Trophoblast cell (in vitro differentiated cells and primary cell): ENCODE measurements around the gene PRR7.

ENCODE experiments used
- DNase-seq, 2 donors: peaks; one replicate each; pipeline ENCODE4 v3.0.0-alpha.2; 2016
- H2AFZ ChIP-seq: 2 replicates; pipeline ENCODE4 v1.6.1; 2013; ENCODE audit warnings: low read length, moderate library complexity, mild to moderate bottlenecking; ENCODE audit not compliant: insufficient read depth, poor library complexity
- H2AK5ac ChIP-seq: 2 replicates; pipeline ENCODE4 v1.6.1; 2013; ENCODE audit warnings: mild to moderate bottlenecking, low read length
- H2BK120ac ChIP-seq: 2 replicates; pipeline ENCODE4 v1.6.1; 2013; ENCODE audit warnings: low read length, mild to moderate bottlenecking, moderate library complexity; ENCODE audit not compliant: insufficient read depth, poor library complexity
- H2BK12ac ChIP-seq: 2 replicates; pipeline ENCODE4 v1.6.1; 2013; ENCODE audit warnings: mild to moderate bottlenecking, low read length, moderate library complexity
- H2BK5ac ChIP-seq: 2 replicates; pipeline ENCODE4 v1.6.1; 2013; ENCODE audit warnings: low read length, low read depth, moderate library complexity, mild to moderate bottlenecking; ENCODE audit not compliant: poor library complexity
- H3K14ac ChIP-seq: 2 replicates; pipeline ENCODE4 v1.6.1; 2013; ENCODE audit warnings: mild to moderate bottlenecking, low read length
- H3K18ac ChIP-seq: 2 replicates; pipeline ENCODE4 v1.6.1; 2013; ENCODE audit warnings: mild to moderate bottlenecking, low read length
- H3K23ac ChIP-seq: 2 replicates; pipeline ENCODE4 v1.6.1; 2013; ENCODE audit warnings: low read length
- H3K27ac ChIP-seq: 2 replicates; pipeline ENCODE4 v1.5.1; 2013; ENCODE audit warnings: low read depth, mild to moderate bottlenecking, inconsistent platforms, low read length, moderate library complexity
- H3K27me3 ChIP-seq: 2 replicates; pipeline ENCODE4 v1.6.1; 2013; ENCODE audit warnings: inconsistent platforms, mild to moderate bottlenecking, low read length, moderate library complexity; ENCODE audit not compliant: insufficient read depth
- H3K36me3 ChIP-seq, 2 experiments: 1 replicate in 1 of 2; 2 replicates in 1 of 2; pipeline ENCODE4 v1.6.1; 2013; ENCODE audit warnings: low read length in 2 of 2, mild to moderate bottlenecking in 2 of 2, moderate library complexity in 1 of 2; ENCODE audit not compliant: insufficient read depth in 2 of 2, control insufficient read depth in 1 of 2
- H3K4ac ChIP-seq: 2 replicates; pipeline ENCODE4 v1.6.1; 2013; ENCODE audit warnings: low read depth, mild to moderate bottlenecking, low read length, moderate library complexity
- H3K4me1 ChIP-seq, 2 experiments: 1 replicate in 1 of 2; 2 replicates in 1 of 2; pipeline ENCODE4 v1.6.1; 2013; ENCODE audit warnings: low read length in 2 of 2, mild to moderate bottlenecking in 2 of 2, moderate library complexity in 1 of 2; ENCODE audit not compliant: insufficient read depth in 2 of 2, control insufficient read depth in 1 of 2
- H3K4me2 ChIP-seq: 2 replicates; pipeline ENCODE4 v1.6.1; 2013; ENCODE audit warnings: inconsistent platforms, mild to moderate bottlenecking, low read length, moderate library complexity
- H3K4me3 ChIP-seq: 2 replicates; pipeline ENCODE4 v1.5.1; 2013; ENCODE audit warnings: mild to moderate bottlenecking, low read depth, low read length, inconsistent platforms
- H3K79me1 ChIP-seq: one replicate; pipeline ENCODE4 v1.6.1; 2013; ENCODE audit warnings: low read length
- H3K79me2 ChIP-seq: 2 replicates; pipeline ENCODE4 v1.6.1; 2013; ENCODE audit warnings: low read length, mild to moderate bottlenecking; ENCODE audit not compliant: control insufficient read depth, insufficient read depth, poor library complexity
- H3K9ac ChIP-seq: 2 replicates; pipeline ENCODE4 v1.6.1; 2013; ENCODE audit warnings: mild to moderate bottlenecking, low read length
- H3K9me3 ChIP-seq: 2 replicates; pipeline ENCODE4 v1.6.1; 2013; ENCODE audit warnings: low read depth, mild to moderate bottlenecking, control low read depth, inconsistent platforms, low read length; ENCODE audit not compliant: insufficient read depth
- H4K12ac ChIP-seq: 2 replicates; pipeline ENCODE4 v1.6.1; 2013; ENCODE audit warnings: low read depth, mild to moderate bottlenecking, low read length, moderate library complexity
- H4K8ac ChIP-seq: 2 replicates; pipeline ENCODE4 v1.6.1; 2013; ENCODE audit warnings: low read depth, mild to moderate bottlenecking, low read length, moderate library complexity
- H4K91ac ChIP-seq: one replicate; pipeline ENCODE4 v1.6.1; 2013; ENCODE audit warnings: low read depth, mild to moderate bottlenecking, low read length, moderate library complexity
- WGBS: extraction: QIAGEN DNeasy Blood & Tissue Kit; methylation state at CpG from one replicate; pipeline ENCODE4 v1.1.7; 2013; ENCODE audit warnings: missing lambda C conversion rate; ENCODE audit not compliant: insufficient read length, insufficient coverage; ENCODE audit errors: extremely low coverage; 5-methylcytosine and 5-hydroxymethylcytosine counted together

Gene PRR7

DNA sequence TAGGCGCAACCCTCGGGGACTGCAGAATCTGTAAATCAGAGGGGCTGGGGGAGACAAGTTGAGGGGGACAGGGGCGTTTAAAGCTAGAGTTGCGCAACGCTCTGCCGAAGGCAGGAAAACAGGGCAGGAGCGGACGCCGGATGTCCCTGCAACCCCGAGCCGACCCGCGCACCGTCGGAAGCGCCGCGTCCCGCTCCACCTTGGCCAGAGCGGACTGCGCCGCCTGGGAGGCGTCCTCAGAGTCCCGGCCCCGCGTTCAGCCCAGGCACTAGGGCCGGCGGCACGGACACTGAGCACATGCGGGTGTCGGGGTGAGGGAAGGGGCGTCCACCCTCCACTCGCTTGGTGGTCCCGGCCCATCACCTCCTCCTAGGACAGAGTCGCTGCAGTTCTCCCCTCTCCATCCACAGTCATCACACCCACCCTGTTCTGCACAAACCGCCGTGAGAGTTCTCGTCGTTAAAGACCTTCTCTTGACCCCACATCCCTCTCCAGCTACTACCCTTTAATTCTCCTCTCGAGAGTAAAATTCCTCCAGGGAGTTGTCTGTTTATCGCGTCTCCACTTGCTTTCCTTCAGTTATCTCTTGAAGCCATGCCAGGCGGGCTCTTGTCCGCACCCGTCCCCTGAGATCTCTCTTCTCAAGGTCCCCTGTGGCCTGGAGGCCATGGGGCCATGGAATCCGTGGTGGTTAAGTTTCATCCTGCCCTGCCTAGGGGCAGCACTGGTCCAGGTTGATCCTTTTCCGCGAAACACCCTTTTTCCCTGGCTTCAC lies 51.6 kb downstream of the PRR7 start:
- WGBS, result no CpG with 5 or more reads among the region's 48 CpGs
- Histone ChIP-seq H2BK120ac (peak overlapping the region; percentile 4), H3K27me3 (no peaks in the 10 kb centered on the region), H2BK5ac (no peak overlapping the region), H2AK5ac (peak overlapping the region; percentile 51), H3K79me1 (peaks cover 43% of the 10 kb centered on the region), H3K14ac (peak overlapping the region; percentile 60), H3K4ac (peak overlapping the region; percentile 17), H3K27ac (peak overlapping the region; percentile 68), H2AFZ (peak overlapping the region; percentile 66), H3K9me3 (no peaks in the 10 kb centered on the region), H3K9ac (no peak overlapping the region), H3K4me3 (peak overlapping the region; percentile 65), H4K12ac (peak overlapping the region; percentile 24), H3K4me1 (peaks cover 35 to 43% of the 10 kb centered on the region in 2 experiments), H3K23ac (no peak overlapping the region), H4K8ac (peak overlapping the region; percentile 18), H3K4me2 (peak overlapping the region; percentile 79), H3K18ac (peak overlapping the region; percentile 67), H3K36me3 (peaks cover 23 to 24% of the 10 kb centered on the region in 2 experiments), H2BK12ac (peak overlapping the region; percentile 30), H3K79me2 (peaks cover 21% of the 10 kb centered on the region), H4K91ac (peak overlapping the region; percentile 53)
- peak in 1 of 2 donors; percentile 40 for DNase-seq

DNA sequence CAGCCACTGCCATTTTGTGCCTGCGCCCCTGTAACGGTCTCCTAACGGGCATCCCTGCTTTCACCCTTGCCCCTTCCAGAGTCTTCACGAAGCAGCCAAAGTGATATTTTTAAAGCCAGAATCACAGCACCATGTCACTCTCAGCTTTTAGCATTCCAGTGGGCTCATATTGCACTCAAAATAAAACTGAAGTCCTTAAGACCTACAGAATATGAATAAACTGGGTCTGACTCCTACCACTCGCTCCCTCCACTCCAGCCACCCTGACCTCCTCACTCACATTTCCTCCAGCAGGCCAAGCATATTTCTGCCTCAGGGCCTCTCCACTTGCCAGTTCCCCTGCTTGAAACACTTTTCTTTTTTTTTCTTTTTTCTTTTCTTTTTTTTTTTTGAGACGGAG lies 53.2 kb downstream of the PRR7 start:
- no peak overlapping the region for H3K27ac ChIP-seq
- peaks cover 22 to 27% of the 10 kb centered on the region in 2 experiments for H3K4me1 ChIP-seq
- H2BK12ac ChIP-seq, result no peak overlapping the region
- no peak overlapping the region for H3K23ac ChIP-seq
- no peak overlapping the region for H3K14ac ChIP-seq
- H3K79me2 ChIP-seq, result peaks cover 18% of the 10 kb centered on the region
- H2BK5ac ChIP-seq, result no peak overlapping the region
- no peak overlapping the region for H3K4me3 ChIP-seq
- H3K4me2 ChIP-seq, result no peak overlapping the region
- H3K27me3 ChIP-seq, result no peaks in the 10 kb centered on the region
- H3K79me1 ChIP-seq, result peaks cover 29% of the 10 kb centered on the region
- H3K18ac ChIP-seq, result no peak overlapping the region
- no peak overlapping the region for H4K91ac ChIP-seq
- H4K8ac ChIP-seq, result no peak overlapping the region
- no CpG with 5 or more reads among the region's 6 CpGs for WGBS
- no peak for DNase-seq
- no peak overlapping the region for H3K9ac ChIP-seq
- H2AFZ ChIP-seq, result no peak overlapping the region
- no peak overlapping the region for H3K4ac ChIP-seq
- no peak overlapping the region for H2BK120ac ChIP-seq
- H4K12ac ChIP-seq, result no peak overlapping the region
- no peaks in the 10 kb centered on the region for H3K9me3 ChIP-seq
- peaks cover 20 to 24% of the 10 kb centered on the region in 2 experiments for H3K36me3 ChIP-seq
- no peak overlapping the region for H2AK5ac ChIP-seq

DNA sequence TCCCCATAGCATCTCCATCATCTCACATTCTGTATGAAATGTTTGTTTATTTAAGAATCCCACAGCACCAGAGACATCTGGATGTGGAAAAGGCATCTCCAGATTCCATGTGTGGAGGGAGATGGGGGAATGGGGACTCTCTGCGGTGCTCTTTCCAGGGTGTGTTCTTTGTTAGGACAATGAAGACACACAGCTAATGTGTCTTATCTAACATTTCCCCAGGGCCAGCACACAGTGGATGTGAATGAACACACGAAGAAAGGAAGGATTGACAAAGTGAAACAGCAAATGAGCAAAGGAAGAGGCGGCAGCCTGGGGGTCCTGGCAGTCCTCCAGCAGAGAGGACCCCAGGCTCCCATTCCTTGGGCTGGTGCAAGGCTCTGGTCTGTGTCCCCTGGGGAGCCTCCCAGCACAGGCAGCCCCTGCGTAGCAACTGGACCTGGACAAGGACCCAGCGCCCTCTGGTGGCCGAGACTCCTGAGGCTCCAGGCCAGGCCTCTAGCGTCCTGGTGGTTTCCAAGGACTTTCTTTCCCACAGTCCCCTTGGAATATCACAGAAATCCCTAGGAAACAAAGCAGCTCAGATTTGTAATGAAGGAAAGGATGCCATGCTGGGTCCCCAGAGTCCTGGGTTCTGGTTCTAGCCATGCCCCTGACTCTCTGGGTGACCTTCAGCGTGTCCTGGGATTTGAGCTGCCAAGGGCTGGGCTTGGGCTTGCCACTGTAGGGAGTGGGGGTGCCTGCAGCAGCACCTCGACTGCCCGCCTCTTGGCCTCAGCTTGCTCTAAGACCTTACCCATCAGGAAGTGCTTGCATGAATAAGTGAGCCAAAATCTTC lies 54.3 kb downstream of the PRR7 start:
- WGBS, result no CpG with 5 or more reads among the region's 10 CpGs
- H3K79me1 ChIP-seq, result peaks cover 19% of the 10 kb centered on the region

DNA sequence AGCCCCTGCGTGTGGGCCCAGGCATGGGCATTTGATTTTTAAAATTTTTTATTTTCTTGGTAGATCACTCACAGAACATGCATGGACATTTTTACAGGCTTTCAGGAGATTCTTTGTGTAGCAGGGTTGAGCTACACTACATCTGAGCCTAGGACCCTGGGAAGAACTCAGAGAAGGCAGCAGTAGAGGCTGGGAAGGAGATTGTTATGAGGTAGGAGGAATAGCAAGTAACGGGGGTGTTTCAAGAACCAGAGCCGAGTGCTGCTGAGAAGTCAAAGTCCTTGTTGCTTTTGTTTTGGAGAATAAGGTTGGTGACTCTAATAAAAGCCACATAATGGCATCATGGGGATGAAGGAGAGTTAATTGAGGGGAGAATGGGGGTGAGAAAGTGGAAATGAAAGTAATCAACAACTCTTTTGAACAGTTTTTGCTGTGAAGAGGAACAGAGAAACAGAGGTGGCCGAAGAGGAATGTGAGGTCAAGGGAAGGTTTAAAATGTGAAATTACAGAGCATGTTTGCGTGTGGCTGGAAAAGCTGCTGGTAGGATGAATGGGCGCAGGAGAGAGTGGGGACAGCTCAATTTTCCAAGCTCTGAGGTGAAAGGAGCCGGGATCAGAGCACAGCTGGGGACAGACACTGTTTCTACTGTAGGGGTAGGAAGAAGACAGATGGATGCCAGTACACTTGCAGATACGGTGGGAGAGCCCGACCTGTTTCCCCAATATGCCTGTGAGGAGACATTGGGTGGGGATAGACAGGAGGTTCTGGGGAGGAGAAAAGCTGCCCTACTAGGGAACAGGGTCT lies 55.5 kb downstream of the PRR7 start:
- no peak for DNase-seq
- WGBS, result no CpG with 5 or more reads among the region's 9 CpGs
- Histone ChIP-seq H3K9me3 (no peaks in the 10 kb centered on the region), H3K79me1 (peaks cover 9% of the 10 kb centered on the region), H2AK5ac (no peak overlapping the region), H3K36me3 (peaks cover 11 to 12% of the 10 kb centered on the region in 2 experiments), H3K9ac (no peak overlapping the region), H3K4me1 (peaks cover 8 to 10% of the 10 kb centered on the region in 2 experiments), H3K27ac (no peak overlapping the region), H2BK120ac (no peak overlapping the region), H3K4me3 (no peak overlapping the region), H3K79me2 (peaks cover 5% of the 10 kb centered on the region), H3K23ac (no peak overlapping the region), H4K12ac (no peak overlapping the region), H3K18ac (no peak overlapping the region), H3K27me3 (no peaks in the 10 kb centered on the region), H3K14ac (no peak overlapping the region), H4K8ac (no peak overlapping the region), H2BK5ac (no peak overlapping the region), H2AFZ (no peak overlapping the region), H3K4ac (no peak overlapping the region), H3K4me2 (no peak overlapping the region), H4K91ac (no peak overlapping the region), H2BK12ac (no peak overlapping the region)

More for the DNA sequence above, 54.3 kb downstream of the PRR7 start:
- peaks cover 12 to 16% of the 10 kb centered on the region in 2 experiments for H3K4me1 ChIP-seq
- no peaks in the 10 kb centered on the region for H3K27me3 ChIP-seq
- no peak overlapping the region for H3K14ac ChIP-seq
- no peak overlapping the region for H4K12ac ChIP-seq
- H3K9me3 ChIP-seq, result no peaks in the 10 kb centered on the region
- peak; percentile 82 to 93 for DNase-seq
- H2BK12ac ChIP-seq, result no peak overlapping the region
- H3K4ac ChIP-seq, result no peak overlapping the region
- H3K18ac ChIP-seq, result no peak overlapping the region
- H2AFZ ChIP-seq, result no peak overlapping the region
- H3K4me3 ChIP-seq, result no peak overlapping the region
- H3K4me2 ChIP-seq, result no peak overlapping the region
- no peak overlapping the region for H4K8ac ChIP-seq
- no peak overlapping the region for H2BK5ac ChIP-seq
- no peak overlapping the region for H3K27ac ChIP-seq
- H4K91ac ChIP-seq, result no peak overlapping the region
- no peak overlapping the region for H2BK120ac ChIP-seq
- no peak overlapping the region for H2AK5ac ChIP-seq
- no peak overlapping the region for H3K23ac ChIP-seq
- peaks cover 13% of the 10 kb centered on the region for H3K79me2 ChIP-seq
- H3K36me3 ChIP-seq, result peaks cover 13 to 16% of the 10 kb centered on the region in 2 experiments
- no peak overlapping the region for H3K9ac ChIP-seq
